ENCODE measurements around the gene KCNQ5. TPM values are rescaled to one million over a fixed set of nuclear protein-coding genes. Genes with fewer than 3 reads are reported as not detected.

KCNQ5 gene
- total RNA-seq, 2 experiments from 2014 or later: 2.1 to 2.5 TPM

GRCh38 chr6:72631480-72631879 lies 9.6 kb downstream of the KCNQ5 start:
- ATAC-seq (ENCODE audit: poor library complexity): no peak
- Mint-ChIP-seq H3K4me3 (no peak overlapping the region), H3K9me3 (peaks cover 2% of the 10 kb centered on the region), H3K27me3 (no peaks in the 10 kb centered on the region), H3K27ac (no peak overlapping the region), H3K36me3 (ENCODE audit: low read depth) (no peaks in the 10 kb centered on the region), H3K4me1 (ENCODE audit: low read depth) (no peaks in the 10 kb centered on the region)
- ChIA-PET CTCF (no interaction called here), POLR2A (no interaction called here)
- Histone ChIP-seq H3K27me3 (ENCODE audit: control insufficient read depth in 1 of 2, insufficient read depth in 2 of 2, low read length in 2 of 2) (no peaks in the 10 kb centered on the region), H3K27ac (ENCODE audit: low read depth in 1 of 2, low read length in 2 of 2) (no peak overlapping the region), H3K36me3 (ENCODE audit: insufficient read depth, low read length) (no peaks in the 10 kb centered on the region), H3K4me1 (ENCODE audit: insufficient read depth, low read length) (no peaks in the 10 kb centered on the region), H3K9me3 (ENCODE audit: control insufficient read depth in 1 of 2, insufficient read depth in 1 of 2, low read length in 2 of 2) (no peaks in the 10 kb centered on the region), H3K4me3 (ENCODE audit: low read length) (no peak overlapping the region)
- no peak for TF ChIP-seq CTCF (IDR thresholded peaks at IDR 0.05)
- intact Hi-C loops (cut with DNase I, micrococcal nuclease): no loop called here
- no peak for DNase-seq

- H3K27ac ChIP-seq (ENCODE audit: low read depth in 1 of 2, low read length in 2 of 2): no peak overlapping the region
- Mint-ChIP-seq H3K36me3 (ENCODE audit: low read depth) (no peaks in the 10 kb centered on the region), H3K9me3 (peaks cover 2% of the 10 kb centered on the region), H3K27me3 (no peaks in the 10 kb centered on the region), H3K4me3 (no peak overlapping the region), H3K4me1 (ENCODE audit: low read depth) (no peaks in the 10 kb centered on the region), H3K27ac (no peak overlapping the region)
- no peak for TF ChIP-seq CTCF (IDR thresholded peaks at IDR 0.05)
- no peaks in the 10 kb centered on the region for H3K27me3 ChIP-seq (ENCODE audit: control insufficient read depth in 1 of 2, insufficient read depth in 2 of 2, low read length in 2 of 2)
- ChIA-PET POLR2A (no interaction called here), CTCF (interaction anchor here (0.6 kb wide), 1 partner anchor 56 kb away, joined by 3 read pairs; no protein-coding TSS in a partner anchor)
- no peak for DNase-seq
- ATAC-seq (ENCODE audit: poor library complexity): no peak
- no peak overlapping the region for H3K4me3 ChIP-seq (ENCODE audit: low read length)
- H3K36me3 ChIP-seq (ENCODE audit: insufficient read depth, low read length): no peaks in the 10 kb centered on the region
- no peaks in the 10 kb centered on the region for H3K4me1 ChIP-seq (ENCODE audit: insufficient read depth, low read length)
- no peaks in the 10 kb centered on the region for H3K9me3 ChIP-seq (ENCODE audit: control insufficient read depth in 1 of 2, insufficient read depth in 1 of 2, low read length in 2 of 2)
- intact Hi-C loops (cut with DNase I, micrococcal nuclease): no loop called here
Observed at GRCh38 chr6:72635636-72636035, 13.8 kb downstream of the KCNQ5 start.

GRCh38 chr6:72636215-72636614 lies 14.4 kb downstream of the KCNQ5 start:
- Mint-ChIP-seq H3K4me3 (no peak overlapping the region), H3K4me1 (ENCODE audit: low read depth) (no peaks in the 10 kb centered on the region), H3K27me3 (no peaks in the 10 kb centered on the region), H3K9me3 (peaks cover 2% of the 10 kb centered on the region), H3K36me3 (ENCODE audit: low read depth) (no peaks in the 10 kb centered on the region), H3K27ac (no peak overlapping the region)
- Histone ChIP-seq H3K9me3 (ENCODE audit: control insufficient read depth in 1 of 2, insufficient read depth in 1 of 2, low read length in 2 of 2) (no peaks in the 10 kb centered on the region), H3K4me3 (ENCODE audit: low read length) (no peak overlapping the region), H3K27me3 (ENCODE audit: control insufficient read depth in 1 of 2, insufficient read depth in 2 of 2, low read length in 2 of 2) (no peaks in the 10 kb centered on the region), H3K27ac (ENCODE audit: low read depth in 1 of 2, low read length in 2 of 2) (no peak overlapping the region), H3K36me3 (ENCODE audit: insufficient read depth, low read length) (no peaks in the 10 kb centered on the region), H3K4me1 (ENCODE audit: insufficient read depth, low read length) (no peaks in the 10 kb centered on the region)
- ATAC-seq (ENCODE audit: poor library complexity) (no peak), DNase-seq (no peak)
- intact Hi-C loops (cut with DNase I, micrococcal nuclease): no loop called here
- ChIA-PET POLR2A (interaction anchor here (1.0 kb wide), 1 partner anchor 15 kb away, joined by 3 read pairs; no protein-coding TSS in a partner anchor), CTCF (interaction anchor here (0.6 kb wide), 1 partner anchor 57 kb away, joined by 3 read pairs; no protein-coding TSS in a partner anchor)
- TF ChIP-seq CTCF (IDR thresholded peaks at IDR 0.05): no peak

Measured in CD4-positive, alpha-beta T cell (primary cell).